HCT116 (cell line): ENCODE data around the gene ARL8B.

Source experiments
- EZH2 ChIP-seq: fragments of 200-600 bp; sonication (generic); IDR thresholded peaks from 2 replicates; pipeline ENCODE4 v1.6.1; 2017; ENCODE audit warnings: antibody characterized with exemption, mixed run types
- ZNF274 ChIP-seq: fragments of 200-500 bp; sonication (Bioruptor generic); IDR thresholded peaks from 2 replicates; pipeline ENCODE4 v1.6.1; 2014; ENCODE audit warnings: mild to moderate bottlenecking, low read depth, low read length, inconsistent platforms
- TF ChIP-seq, protein P1 (sequence below), 3 experiments: fragments of 200-600 bp in 1 of 3; sonication (generic) in 1 of 3; IDR thresholded peaks in 2 of 3; conservative IDR thresholded peaks in 1 of 3; 2 replicates each; pipeline ENCODE4 v1.5.1; 2012 to 2017; ENCODE audit warnings: low read depth in 2 of 3, low read length in 2 of 3, antibody characterized with exemption in 1 of 3, borderline replicate concordance in 1 of 3, control low read depth in 1 of 3, mild to moderate bottlenecking in 1 of 3, mixed read lengths in 1 of 3, mixed run types in 1 of 3, moderate library complexity in 1 of 3; ENCODE audit not compliant: insufficient read depth in 1 of 3

GRCh38 chr3:5226783-5227182, 104.7 kb downstream of the ARL8B start:
- TF ChIP-seq, protein P1, sequence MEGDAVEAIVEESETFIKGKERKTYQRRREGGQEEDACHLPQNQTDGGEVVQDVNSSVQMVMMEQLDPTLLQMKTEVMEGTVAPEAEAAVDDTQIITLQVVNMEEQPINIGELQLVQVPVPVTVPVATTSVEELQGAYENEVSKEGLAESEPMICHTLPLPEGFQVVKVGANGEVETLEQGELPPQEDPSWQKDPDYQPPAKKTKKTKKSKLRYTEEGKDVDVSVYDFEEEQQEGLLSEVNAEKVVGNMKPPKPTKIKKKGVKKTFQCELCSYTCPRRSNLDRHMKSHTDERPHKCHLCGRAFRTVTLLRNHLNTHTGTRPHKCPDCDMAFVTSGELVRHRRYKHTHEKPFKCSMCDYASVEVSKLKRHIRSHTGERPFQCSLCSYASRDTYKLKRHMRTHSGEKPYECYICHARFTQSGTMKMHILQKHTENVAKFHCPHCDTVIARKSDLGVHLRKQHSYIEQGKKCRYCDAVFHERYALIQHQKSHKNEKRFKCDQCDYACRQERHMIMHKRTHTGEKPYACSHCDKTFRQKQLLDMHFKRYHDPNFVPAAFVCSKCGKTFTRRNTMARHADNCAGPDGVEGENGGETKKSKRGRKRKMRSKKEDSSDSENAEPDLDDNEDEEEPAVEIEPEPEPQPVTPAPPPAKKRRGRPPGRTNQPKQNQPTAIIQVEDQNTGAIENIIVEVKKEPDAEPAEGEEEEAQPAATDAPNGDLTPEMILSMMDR (IDR thresholded peaks at IDR 0.05 in 2 of 3, conservative IDR thresholded peaks at IDR 0.05 in 1 of 3; ENCODE audit: borderline replicate concordance in 1 of 3, insufficient read depth in 1 of 3, low read depth in 2 of 3, low read length in 2 of 3), result peak; percentile 13 to 48 (median 26); a peak in 4 of 6 replicates
- no peak for TF ChIP-seq ZNF274
- no peak for TF ChIP-seq EZH2
